RWPE1 (cell line): ENCODE measurements around the gene TMEM132C.

Experiments used
- CTCF ChIA-PET: fragments of 350-600 bp; sonication (Branson Sonifier 250); formaldehyde crosslinking; extraction: SDS; loops from one replicate; lab custom pipeline; 2021; lab: Yijun Ruan, JAX
- POLR2A ChIA-PET: fragments of 400-600 bp; formaldehyde crosslinking; extraction: SDS; loops from one replicate; lab custom pipeline; 2020; ENCODE audit warnings: antibody characterized with exemption; ENCODE audit not compliant: low non-redundant PET; lab: Yijun Ruan, JAX
- DNase-seq: peaks from one replicate; pipeline ENCODE4 v3.0.0; 2012; ENCODE audit warnings: low spot score
- H3K27ac ChIP-seq: fragments of 450-650 bp; 2 replicates; pipeline ENCODE4 v1.5.1; 2017
- CTCF ChIP-seq: fragments of 450-650 bp; conservative IDR thresholded peaks from 2 replicates; pipeline ENCODE4 v1.5.1; 2017; ENCODE audit warnings: low read depth, mild to moderate bottlenecking

TMEM132C gene

GRCh38 chr12:128338386-128339125 lies 71.6 kb downstream of the TMEM132C start:
- TF ChIP-seq CTCF = no peak
- no peak overlapping the region for H3K27ac ChIP-seq
- ChIA-PET POLR2A (no interaction called here), CTCF (no interaction called here)
- no peak for DNase-seq

GRCh38 chr12:128339126-128339520 lies 72.2 kb downstream of the TMEM132C start:
- POLR2A ChIA-PET = no interaction called here
- no peak for TF ChIP-seq CTCF
- CTCF ChIA-PET = no interaction called here
- no peak for DNase-seq
- H3K27ac ChIP-seq = no peak overlapping the region

- no peak for TF ChIP-seq CTCF
- DNase-seq = no peak
- no peak overlapping the region for H3K27ac ChIP-seq
- ChIA-PET CTCF (no interaction called here), POLR2A (no interaction called here)
These were observed 72.7 kb downstream of the TMEM132C start for GRCh38 chr12:128339631-128340030.

GRCh38 chr12:128353301-128353700 lies 86.3 kb downstream of the TMEM132C start:
- DNase-seq = no peak
- TF ChIP-seq CTCF = no peak
- H3K27ac ChIP-seq = no peak overlapping the region
- ChIA-PET CTCF (no interaction called here), POLR2A (no interaction called here)

GRCh38 chr12:128356547-128356946 lies 89.6 kb downstream of the TMEM132C start:
- POLR2A ChIA-PET = no interaction called here
- TF ChIP-seq CTCF = no peak
- no peak for DNase-seq
- H3K27ac ChIP-seq = no peak overlapping the region
- CTCF ChIA-PET = no interaction called here

GRCh38 chr12:128361400-128361995 lies 94.5 kb downstream of the TMEM132C start:
- ChIA-PET CTCF (no interaction called here), POLR2A (no interaction called here)
- TF ChIP-seq CTCF = no peak

More at GRCh38 chr12:128361400-128361995, 94.5 kb downstream of the TMEM132C start:
- no peak for DNase-seq
- no peak overlapping the region for H3K27ac ChIP-seq
